ENCODE data around the gene OR2D3. TPM values are rescaled to one million over a fixed set of nuclear protein-coding genes. Genes with fewer than 3 reads are reported as not detected.
A peak's percentile ranks its signal among the peaks of the same experiment; 100 is the strongest.
"Not testable (repeated sequence)": the region's sequence is repeated elsewhere in the genome, so short reads cannot be mapped to it uniquely, and the experiment has no call there.

Gene OR2D3, protein sequence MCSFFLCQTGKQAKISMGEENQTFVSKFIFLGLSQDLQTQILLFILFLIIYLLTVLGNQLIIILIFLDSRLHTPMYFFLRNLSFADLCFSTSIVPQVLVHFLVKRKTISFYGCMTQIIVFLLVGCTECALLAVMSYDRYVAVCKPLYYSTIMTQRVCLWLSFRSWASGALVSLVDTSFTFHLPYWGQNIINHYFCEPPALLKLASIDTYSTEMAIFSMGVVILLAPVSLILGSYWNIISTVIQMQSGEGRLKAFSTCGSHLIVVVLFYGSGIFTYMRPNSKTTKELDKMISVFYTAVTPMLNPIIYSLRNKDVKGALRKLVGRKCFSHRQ
- total RNA-seq, result not detected

GRCh38 chr11:6920702-6921101 lies at the start of gene OR2D3:
Gene OR2D3 (plus strand): TSS chr11:6921002. CDS start chr11:6921002, 0 bp downstream.
- no peak for DNase-seq (ENCODE audit: low read depth in 2 of 3, low spot score in 2 of 3)

GRCh38 chr11:6871278-6871677 lies 49.5 kb upstream of the OR2D3 start:
- DNase-seq (ENCODE audit: low read depth in 2 of 3, low spot score in 2 of 3), result no peak

DNA sequence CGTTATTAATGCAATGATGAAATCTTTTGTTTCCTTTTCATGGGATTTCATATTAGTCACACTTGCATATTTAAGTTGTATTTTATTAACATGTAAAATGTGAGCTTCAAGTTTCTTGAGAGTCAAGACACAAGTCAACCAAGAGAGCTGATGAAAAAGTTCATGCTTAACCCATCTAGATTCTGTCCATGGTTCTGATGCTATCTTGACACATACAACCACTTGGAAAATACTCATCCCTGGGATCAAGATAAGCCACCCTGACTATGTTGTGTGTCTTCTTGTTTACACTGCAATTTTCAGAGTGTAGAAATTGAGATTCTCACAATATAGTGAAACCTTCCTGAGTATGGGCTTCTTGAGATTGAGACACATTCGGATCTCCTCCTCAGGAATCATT lies 45.0 kb upstream of the OR2D3 start:
- DNase-seq (ENCODE audit: low read depth in 2 of 3, low spot score in 2 of 3), result no peak

GRCh38 chr11:6876325-6876724 lies 44.5 kb upstream of the OR2D3 start, which contains the start of gene OR10A4:
Gene OR10A4 (plus strand): TSS chr11:6876625. CDS start chr11:6876648, 23 bp downstream.
- DNase-seq (ENCODE audit: low read depth in 2 of 3, low spot score in 2 of 3), result no peak

GRCh38 chr11:6876914-6877313 lies 43.9 kb upstream of the OR2D3 start:
- no peak for DNase-seq (ENCODE audit: low read depth in 2 of 3, low spot score in 2 of 3)

GRCh38 chr11:6882751-6883150 lies 38.1 kb upstream of the OR2D3 start:
- DNase-seq (ENCODE audit: low read depth in 2 of 3, low spot score in 2 of 3), result no peak

- not testable (repeated sequence) for DNase-seq (ENCODE audit: low read depth in 2 of 3, low spot score in 2 of 3)
These were observed 33.1 kb upstream of the OR2D3 start for GRCh38 chr11:6887711-6888110.

DNA sequence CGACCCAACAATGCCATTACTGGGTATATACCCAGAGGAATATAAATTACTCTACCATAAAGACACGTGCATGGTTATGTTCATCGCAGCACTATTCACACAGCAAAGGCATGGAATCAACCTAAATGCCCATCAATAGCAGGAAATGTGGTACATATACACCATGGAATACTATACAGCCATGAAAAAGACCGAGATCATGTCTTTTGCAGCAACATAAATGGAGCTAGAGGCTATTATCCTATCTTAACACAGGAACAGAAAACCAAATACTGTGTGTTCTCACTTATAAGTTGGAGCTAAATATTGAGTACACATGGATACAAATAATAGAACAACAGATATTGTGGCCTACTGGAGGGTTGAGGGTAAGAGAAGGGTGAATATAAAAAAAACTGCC lies 32.0 kb upstream of the OR2D3 start:
- no peak for DNase-seq (ENCODE audit: low read depth in 2 of 3, low spot score in 2 of 3)

GRCh38 chr11:6889835-6890234 lies 31.0 kb upstream of the OR2D3 start:
- DNase-seq (ENCODE audit: low read depth in 2 of 3, low spot score in 2 of 3), result no peak

GRCh38 chr11:6892400-6892799 lies 28.4 kb upstream of the OR2D3 start, which contains the start of gene OR2D2:
Gene OR2D2 (minus strand): TSS chr11:6892500. CDS start chr11:6892500, 0 bp downstream.
- no peak for DNase-seq (ENCODE audit: low read depth in 2 of 3, low spot score in 2 of 3)

DNA sequence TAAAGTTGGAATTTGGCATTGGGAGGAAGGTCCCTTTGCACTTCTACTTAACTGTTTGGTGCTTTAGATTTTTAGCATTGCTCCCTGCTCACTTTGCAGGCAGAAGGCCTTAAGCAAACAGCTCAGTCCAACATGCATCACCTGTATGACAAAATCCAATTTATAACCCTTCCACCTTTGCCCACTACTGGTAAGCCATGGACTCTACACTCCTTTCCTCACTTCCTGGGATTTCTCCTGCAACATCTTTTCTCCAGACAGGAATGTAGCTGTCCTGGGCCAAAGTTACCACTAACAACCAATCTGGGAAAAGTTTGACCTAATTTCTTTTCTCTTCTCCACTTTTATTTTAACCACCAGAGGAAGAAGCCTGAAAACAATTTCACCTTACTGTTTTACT lies 26.7 kb upstream of the OR2D3 start:
- no peak for DNase-seq (ENCODE audit: low read depth in 2 of 3, low spot score in 2 of 3)

DNA sequence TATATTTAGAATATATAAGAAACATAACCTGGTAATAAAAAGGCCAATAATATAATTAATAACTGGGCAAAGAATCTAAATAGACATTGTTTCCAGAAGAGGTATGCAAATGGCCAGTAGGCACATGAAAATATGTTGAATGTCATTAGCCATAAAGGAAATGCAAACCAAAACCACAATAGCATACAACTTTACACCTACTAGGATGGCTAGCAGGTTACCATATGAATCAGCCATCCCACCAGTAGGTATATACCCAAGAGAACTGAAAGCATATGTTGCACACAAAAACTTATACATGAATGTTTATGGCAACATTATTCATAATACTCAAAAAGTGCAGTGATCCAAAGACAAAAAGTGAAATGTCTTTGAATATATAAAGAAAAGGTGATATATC lies 25.8 kb upstream of the OR2D3 start:
- no peak for DNase-seq (ENCODE audit: low read depth in 2 of 3, low spot score in 2 of 3)

- no peak for DNase-seq (ENCODE audit: low read depth in 2 of 3, low spot score in 2 of 3)
These were observed 21.9 kb upstream of the OR2D3 start for GRCh38 chr11:6898911-6899310.

- DNase-seq (ENCODE audit: low read depth in 2 of 3, low spot score in 2 of 3), result no peak
These were observed 20.3 kb upstream of the OR2D3 start for GRCh38 chr11:6900327-6900999.

DNA sequence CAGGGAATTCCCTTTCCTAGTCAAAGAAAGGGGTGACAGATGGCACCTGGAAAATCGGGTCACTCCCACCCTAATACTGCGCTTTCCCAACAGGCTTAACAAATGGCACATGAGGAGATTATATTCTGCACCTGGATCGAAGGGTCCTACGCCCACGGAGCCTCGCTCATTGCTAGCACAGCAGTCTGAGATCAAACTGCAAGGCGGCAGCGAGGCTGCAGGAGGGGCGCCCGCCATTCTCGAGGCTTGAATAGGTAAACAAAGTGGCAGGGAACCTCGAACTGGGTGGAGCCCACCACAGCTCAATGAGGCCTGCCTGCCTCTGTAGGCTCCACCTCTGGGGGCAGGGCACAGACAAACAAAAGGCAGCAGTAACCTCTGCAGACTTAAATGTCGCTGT lies 16.0 kb upstream of the OR2D3 start:
- DNase-seq (ENCODE audit: low read depth in 2 of 3, low spot score in 2 of 3), result not testable (repeated sequence)

GRCh38 chr11:6911378-6911777 lies 9.4 kb upstream of the OR2D3 start:
- no peak for DNase-seq (ENCODE audit: low read depth in 2 of 3, low spot score in 2 of 3)

DNA sequence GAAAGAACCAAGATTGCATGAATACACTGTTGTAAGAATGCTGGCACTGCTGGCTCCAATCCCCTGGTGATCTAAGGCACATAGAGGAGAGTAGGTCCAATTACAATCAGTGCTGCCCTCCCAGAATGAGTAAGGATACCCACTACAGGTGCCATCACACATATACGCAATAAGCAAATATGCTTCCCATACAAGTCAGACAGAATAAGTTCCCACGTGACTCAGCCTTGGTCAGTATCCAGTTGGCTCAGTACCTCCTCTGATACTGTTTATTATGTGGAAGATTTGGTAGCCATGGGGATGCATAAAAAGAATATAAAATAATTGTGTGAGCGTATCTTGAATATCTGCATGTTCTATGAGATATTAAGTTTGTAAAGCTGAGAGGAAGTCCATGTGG lies 8.9 kb upstream of the OR2D3 start:
- peak in 1 of 3 donors; percentile 4 for DNase-seq (ENCODE audit: low read depth in 2 of 3, low spot score in 2 of 3)

- no peak for DNase-seq (ENCODE audit: low read depth in 2 of 3, low spot score in 2 of 3)
These were observed 1.1 kb upstream of the OR2D3 start for GRCh38 chr11:6919698-6920097.

GRCh38 chr11:6925007-6925577 lies 4.3 kb downstream of the OR2D3 start:
- DNase-seq (ENCODE audit: low read depth in 2 of 3, low spot score in 2 of 3), result no peak

DNA sequence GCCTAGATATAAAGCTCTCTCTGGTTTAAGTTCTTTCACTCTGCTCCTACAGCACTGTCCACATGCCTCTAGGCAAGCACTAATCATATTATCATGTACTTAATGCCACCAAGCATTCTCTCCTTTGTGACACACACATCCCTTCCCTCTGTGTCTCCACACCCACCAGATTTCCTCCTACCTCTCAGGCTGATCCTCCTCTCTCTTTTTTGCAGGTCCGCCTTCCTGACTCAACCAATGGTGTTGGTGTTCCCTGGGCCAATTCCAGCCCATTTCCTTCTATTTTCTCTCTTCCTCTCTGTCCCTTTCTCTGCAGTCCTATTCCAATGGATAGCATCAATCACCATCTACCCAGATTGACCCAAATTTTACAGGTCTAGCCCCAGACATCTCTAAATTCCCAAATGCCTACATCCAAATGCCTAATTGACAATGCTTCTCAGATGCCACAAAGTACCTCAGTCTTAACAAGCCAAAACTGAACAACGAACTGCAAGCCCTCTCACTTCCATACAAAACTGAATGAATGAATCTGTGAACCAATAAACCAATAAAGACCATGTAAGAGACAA lies 4.9 kb downstream of the OR2D3 start:
- peak in 1 of 3 donors; percentile 10 for DNase-seq (ENCODE audit: low read depth in 2 of 3, low spot score in 2 of 3)

Data from hematopoietic multipotent progenitor cell (in vitro differentiated cells).